IMR-90 (cell line): ENCODE measurements around the gene CUEDC2.

Experiments used
- CEBPB ChIP-seq: IDR thresholded peaks from 2 replicates; pipeline ENCODE4 v1.6.1; 2012; ENCODE audit warnings: low read depth, low read length, improper control_type of control experiment
- CTCF ChIP-seq: conservative IDR thresholded peaks from 2 replicates; pipeline ENCODE4 v1.5.1; 2012; ENCODE audit warnings: mild to moderate bottlenecking, low read depth, low read length, improper control_type of control experiment
- MAFK ChIP-seq: IDR thresholded peaks from 2 replicates; pipeline ENCODE4 v1.6.1; 2012; ENCODE audit warnings: low read depth, low read length, improper control_type of control experiment
- NFE2L2 ChIP-seq: fragments of 150-350 bp; IDR thresholded peaks from 2 replicates; pipeline ENCODE4 v1.6.1; 2016; ENCODE audit warnings: low read depth, mild to moderate bottlenecking, low read length
- POLR2A ChIP-seq: IDR thresholded peaks from 2 replicates; pipeline ENCODE4 v1.6.1; 2012; ENCODE audit warnings: mild to moderate bottlenecking, low read depth, low read length
- RAD21 ChIP-seq: IDR thresholded peaks from 2 replicates; pipeline ENCODE4 v1.6.1; 2012; ENCODE audit warnings: low read length, improper control_type of control experiment

GRCh38 chr10:102452672-102453340, 20.4 kb upstream of the CUEDC2 start:
- TF ChIP-seq NFE2L2 (no peak), POLR2A (no peak), CTCF (no peak), RAD21 (no peak), MAFK (no peak), CEBPB (no peak)
